HepG2 (cell line): ENCODE results near the gene ETF1. TPM values are rescaled to one million over a fixed set of nuclear protein-coding genes. Genes with fewer than 3 reads are reported as not detected.

Experiments
- BHLHE40 ChIP-seq: IDR thresholded peaks from 2 replicates; pipeline ENCODE4 v1.6.1; 2011; ENCODE audit warnings: low read length, improper control_type of control experiment
- CCAR2 ChIP-seq: fragments of 200-400 bp; formaldehyde crosslinking; optimal IDR thresholded peaks from 2 replicates; pipeline ENCODE3; 2018; ENCODE audit warnings: low read depth, mild to moderate bottlenecking, low read length, moderate library complexity
- FLYWCH1 ChIP-seq: sonication (generic); formaldehyde crosslinking; IDR thresholded peaks from 2 replicates; pipeline ENCODE4 v1.8.1; 2023; ENCODE audit warnings: mild to moderate bottlenecking, missing genetic modification reagents
- MAZ ChIP-seq, 2 experiments: sonication (generic) in 1 of 2; formaldehyde crosslinking in 1 of 2; IDR thresholded peaks; 2 replicates each; pipeline versions ENCODE4 v1.5.0 to v1.6.1; 2012 to 2020; ENCODE audit warnings: low read depth in 2 of 2, mild to moderate bottlenecking in 2 of 2, borderline replicate concordance in 1 of 2, improper control_type of control experiment in 1 of 2, low read length in 1 of 2, missing genetic modification reagents in 1 of 2, moderate library complexity in 1 of 2
- MTF2 ChIP-seq: sonication (generic); formaldehyde crosslinking; IDR thresholded peaks from 2 replicates; pipeline ENCODE4 v1.5.0; 2020; ENCODE audit warnings: missing genetic modification reagents, borderline replicate concordance
- PHF8 ChIP-seq: sonication (generic); formaldehyde crosslinking; IDR thresholded peaks from 2 replicates; pipeline ENCODE4 v1.5.0; 2020; ENCODE audit warnings: missing genetic modification reagents
- PLRG1 ChIP-seq: fragments of 450-650 bp; conservative IDR thresholded peaks from 2 replicates; pipeline ENCODE4 v1.6.1; 2016
- SETDB1 ChIP-seq: sonication (generic); formaldehyde crosslinking; IDR thresholded peaks from 2 replicates; pipeline ENCODE4 v1.5.1; 2020; ENCODE audit warnings: missing genetic modification reagents, mild to moderate bottlenecking, borderline replicate concordance
- WIZ ChIP-seq: sonication (generic); formaldehyde crosslinking; IDR thresholded peaks from 2 replicates; pipeline ENCODE4 v1.5.1; 2020; ENCODE audit warnings: mild to moderate bottlenecking, missing genetic modification reagents
- ZNF160 ChIP-seq: sonication (generic); formaldehyde crosslinking; IDR thresholded peaks from 2 replicates; pipeline ENCODE4 v1.8.0; 2022; ENCODE audit warnings: mild to moderate bottlenecking, inconsistent platforms, missing genetic modification reagents
- ZNF282 ChIP-seq: fragments of 450-650 bp; IDR thresholded peaks from 2 replicates; pipeline ENCODE4 v1.6.1; 2018; ENCODE audit not compliant: partially characterized antibody
- ZNF30 ChIP-seq: sonication (generic); formaldehyde crosslinking; IDR thresholded peaks from 2 replicates; pipeline ENCODE4 v1.5.0; 2020; ENCODE audit warnings: mild to moderate bottlenecking, missing genetic modification reagents
- ZNF354B ChIP-seq: sonication (generic); formaldehyde crosslinking; IDR thresholded peaks from 2 replicates; pipeline ENCODE4 v1.8.0; 2022; ENCODE audit warnings: mild to moderate bottlenecking, missing genetic modification reagents
- ZNF550 ChIP-seq: sonication (generic); formaldehyde crosslinking; IDR thresholded peaks from 2 replicates; pipeline ENCODE4 v1.4.0; 2020; ENCODE audit warnings: mild to moderate bottlenecking, missing genetic modification reagents, borderline replicate concordance
- ZNF660 ChIP-seq: sonication (generic); formaldehyde crosslinking; IDR thresholded peaks from 2 replicates; pipeline ENCODE4 v1.5.1; 2020; ENCODE audit warnings: mild to moderate bottlenecking, low read depth, missing genetic modification reagents, borderline replicate concordance
- polyA plus RNA-seq, 8 experiments: library from polyadenylated mRNA; depleted of rRNA in 3 of 8; stranded (reverse) in 7 of 8; unstranded in 1 of 8; fragments of >200 nt; fragmentation: Illumina TruSeq in 4 of 8; extraction: Trizol in 4 of 8; gene quantifications; 2 replicates each; pipeline versions ENCODE4 v1.2.1 to v1.2.3, GENCODE V29; 2011 to 2016; ENCODE audit warnings: low read depth in 4 of 8, missing spikeins in 1 of 8, mixed read lengths in 1 of 8; ENCODE audit not compliant: insufficient read depth in 1 of 8
- total RNA-seq, 5 experiments: library from RNA; depleted of rRNA; stranded (reverse); fragments of >200 nt; fragmentation: Illumina TruSeq; extraction: Trizol; gene quantifications; 2 replicates each; pipeline ENCODE4 v1.2.3, GENCODE V29; 2016; ENCODE audit warnings: low read depth in 1 of 5
- TF ChIP-seq, protein P1 (sequence below): sonication (generic); formaldehyde crosslinking; conservative IDR thresholded peaks from 2 replicates; pipeline ENCODE4 v1.8.0; 2022; ENCODE audit warnings: low read depth, missing genetic modification reagents
- TF ChIP-seq, protein P2 (sequence below): sonication (generic); formaldehyde crosslinking; IDR thresholded peaks from 2 replicates; pipeline ENCODE4 v1.4.0; 2020; ENCODE audit warnings: missing genetic modification reagents, borderline replicate concordance
- TF ChIP-seq, protein P3 (sequence below): sonication (generic); formaldehyde crosslinking; IDR thresholded peaks from 2 replicates; pipeline ENCODE4 v1.8.1; 2023; ENCODE audit warnings: mild to moderate bottlenecking, missing genetic modification reagents
- TF ChIP-seq, protein P4 (sequence below): sonication (generic); formaldehyde crosslinking; IDR thresholded peaks from 2 replicates; pipeline ENCODE4 v1.8.1; 2023; ENCODE audit warnings: mild to moderate bottlenecking, inconsistent platforms, moderate library complexity, missing genetic modification reagents, borderline replicate concordance
- TF ChIP-seq, protein P5 (sequence below): IDR thresholded peaks from 2 replicates; pipeline ENCODE4 v1.6.1; 2016; ENCODE audit warnings: missing biosample characterization, missing genetic modification reagents, low read depth

The ETF1 gene
- total and polyA plus RNA-seq, 2 of the 13 experiments (the other 11 are each of a cell fraction or from before 2014, with no cell fraction given): 52.1 to 184 TPM

DNA sequence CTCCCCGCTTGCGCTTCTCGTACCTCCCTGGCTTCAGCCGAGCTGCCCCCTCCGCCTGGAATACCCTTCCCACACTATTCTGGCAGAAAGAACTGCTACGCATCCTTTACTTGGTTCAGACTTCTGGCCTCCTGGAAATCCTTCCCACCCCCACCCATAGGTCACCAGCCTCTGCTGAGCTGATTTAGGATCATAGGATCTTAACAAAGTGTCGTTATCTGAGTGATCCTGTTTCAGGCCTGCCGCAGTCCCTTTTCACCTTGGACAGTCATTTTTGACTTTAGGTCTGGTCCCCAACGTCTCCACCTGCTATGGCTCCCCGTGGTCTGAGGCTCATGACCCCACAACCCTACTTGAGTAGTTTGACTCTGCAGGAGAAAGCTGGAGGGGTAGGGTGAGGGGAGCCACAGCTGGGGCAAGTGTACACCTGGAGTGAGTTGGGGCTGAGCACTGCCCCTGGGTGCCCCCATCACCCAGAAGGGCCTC lies 50.4 kb downstream of the ETF1 start (continued):
- TF ChIP-seq, protein P1, sequence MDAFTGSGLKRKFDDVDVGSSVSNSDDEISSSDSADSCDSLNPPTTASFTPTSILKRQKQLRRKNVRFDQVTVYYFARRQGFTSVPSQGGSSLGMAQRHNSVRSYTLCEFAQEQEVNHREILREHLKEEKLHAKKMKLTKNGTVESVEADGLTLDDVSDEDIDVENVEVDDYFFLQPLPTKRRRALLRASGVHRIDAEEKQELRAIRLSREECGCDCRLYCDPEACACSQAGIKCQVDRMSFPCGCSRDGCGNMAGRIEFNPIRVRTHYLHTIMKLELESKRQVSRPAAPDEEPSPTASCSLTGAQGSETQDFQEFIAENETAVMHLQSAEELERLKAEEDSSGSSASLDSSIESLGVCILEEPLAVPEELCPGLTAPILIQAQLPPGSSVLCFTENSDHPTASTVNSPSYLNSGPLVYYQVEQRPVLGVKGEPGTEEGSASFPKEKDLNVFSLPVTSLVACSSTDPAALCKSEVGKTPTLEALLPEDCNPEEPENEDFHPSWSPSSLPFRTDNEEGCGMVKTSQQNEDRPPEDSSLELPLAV (CRISPR knock-in tag): no peak
- TF ChIP-seq WIZ (CRISPR knock-in tag): peak; percentile 45; the same call in 1 of the 2 replicates
- no peak for TF ChIP-seq ZNF550
- no peak for TF ChIP-seq ZNF660 (CRISPR knock-in tag)
- TF ChIP-seq ZNF160 (CRISPR knock-in tag): no peak
- no peak for TF ChIP-seq PLRG1
- no peak; the same call in 1 of the 2 replicates for TF ChIP-seq PHF8 (CRISPR knock-in tag)
- TF ChIP-seq ZNF354B (CRISPR knock-in tag): no peak
- TF ChIP-seq MTF2 (CRISPR knock-in tag): no peak
- TF ChIP-seq, protein P2, sequence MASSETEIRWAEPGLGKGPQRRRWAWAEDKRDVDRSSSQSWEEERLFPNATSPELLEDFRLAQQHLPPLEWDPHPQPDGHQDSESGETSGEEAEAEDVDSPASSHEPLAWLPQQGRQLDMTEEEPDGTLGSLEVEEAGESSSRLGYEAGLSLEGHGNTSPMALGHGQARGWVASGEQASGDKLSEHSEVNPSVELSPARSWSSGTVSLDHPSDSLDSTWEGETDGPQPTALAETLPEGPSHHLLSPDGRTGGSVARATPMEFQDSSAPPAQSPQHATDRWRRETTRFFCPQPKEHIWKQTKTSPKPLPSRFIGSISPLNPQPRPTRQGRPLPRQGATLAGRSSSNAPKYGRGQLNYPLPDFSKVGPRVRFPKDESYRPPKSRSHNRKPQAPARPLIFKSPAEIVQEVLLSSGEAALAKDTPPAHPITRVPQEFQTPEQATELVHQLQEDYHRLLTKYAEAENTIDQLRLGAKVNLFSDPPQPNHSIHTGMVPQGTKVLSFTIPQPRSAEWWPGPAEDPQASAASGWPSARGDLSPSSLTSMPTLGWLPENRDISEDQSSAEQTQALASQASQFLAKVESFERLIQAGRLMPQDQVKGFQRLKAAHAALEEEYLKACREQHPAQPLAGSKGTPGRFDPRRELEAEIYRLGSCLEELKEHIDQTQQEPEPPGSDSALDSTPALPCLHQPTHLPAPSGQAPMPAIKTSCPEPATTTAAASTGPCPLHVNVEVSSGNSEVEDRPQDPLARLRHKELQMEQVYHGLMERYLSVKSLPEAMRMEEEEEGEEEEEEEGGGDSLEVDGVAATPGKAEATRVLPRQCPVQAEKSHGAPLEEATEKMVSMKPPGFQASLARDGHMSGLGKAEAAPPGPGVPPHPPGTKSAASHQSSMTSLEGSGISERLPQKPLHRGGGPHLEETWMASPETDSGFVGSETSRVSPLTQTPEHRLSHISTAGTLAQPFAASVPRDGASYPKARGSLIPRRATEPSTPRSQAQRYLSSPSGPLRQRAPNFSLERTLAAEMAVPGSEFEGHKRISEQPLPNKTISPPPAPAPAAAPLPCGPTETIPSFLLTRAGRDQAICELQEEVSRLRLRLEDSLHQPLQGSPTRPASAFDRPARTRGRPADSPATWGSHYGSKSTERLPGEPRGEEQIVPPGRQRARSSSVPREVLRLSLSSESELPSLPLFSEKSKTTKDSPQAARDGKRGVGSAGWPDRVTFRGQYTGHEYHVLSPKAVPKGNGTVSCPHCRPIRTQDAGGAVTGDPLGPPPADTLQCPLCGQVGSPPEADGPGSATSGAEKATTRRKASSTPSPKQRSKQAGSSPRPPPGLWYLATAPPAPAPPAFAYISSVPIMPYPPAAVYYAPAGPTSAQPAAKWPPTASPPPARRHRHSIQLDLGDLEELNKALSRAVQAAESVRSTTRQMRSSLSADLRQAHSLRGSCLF: no peak
- TF ChIP-seq SETDB1 (CRISPR knock-in tag): no peak
- no peak for TF ChIP-seq BHLHE40
- TF ChIP-seq ZNF30 (CRISPR knock-in tag): no peak
- TF ChIP-seq, protein P3, sequence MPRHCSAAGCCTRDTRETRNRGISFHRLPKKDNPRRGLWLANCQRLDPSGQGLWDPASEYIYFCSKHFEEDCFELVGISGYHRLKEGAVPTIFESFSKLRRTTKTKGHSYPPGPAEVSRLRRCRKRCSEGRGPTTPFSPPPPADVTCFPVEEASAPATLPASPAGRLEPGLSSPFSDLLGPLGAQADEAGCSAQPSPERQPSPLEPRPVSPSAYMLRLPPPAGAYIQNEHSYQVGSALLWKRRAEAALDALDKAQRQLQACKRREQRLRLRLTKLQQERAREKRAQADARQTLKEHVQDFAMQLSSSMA: no peak
- no peak for TF ChIP-seq FLYWCH1 (CRISPR knock-in tag)
- no peak for TF ChIP-seq CCAR2
- TF ChIP-seq MAZ (IDR thresholded peaks at IDR 0.05; ENCODE audit: borderline replicate concordance, low read depth, low read length): no peak
- no peak for TF ChIP-seq MAZ (CRISPR knock-in tag; IDR thresholded peaks at IDR 0.05; ENCODE audit: low read depth)
- no peak for TF ChIP-seq ZNF282
- TF ChIP-seq, protein P4, sequence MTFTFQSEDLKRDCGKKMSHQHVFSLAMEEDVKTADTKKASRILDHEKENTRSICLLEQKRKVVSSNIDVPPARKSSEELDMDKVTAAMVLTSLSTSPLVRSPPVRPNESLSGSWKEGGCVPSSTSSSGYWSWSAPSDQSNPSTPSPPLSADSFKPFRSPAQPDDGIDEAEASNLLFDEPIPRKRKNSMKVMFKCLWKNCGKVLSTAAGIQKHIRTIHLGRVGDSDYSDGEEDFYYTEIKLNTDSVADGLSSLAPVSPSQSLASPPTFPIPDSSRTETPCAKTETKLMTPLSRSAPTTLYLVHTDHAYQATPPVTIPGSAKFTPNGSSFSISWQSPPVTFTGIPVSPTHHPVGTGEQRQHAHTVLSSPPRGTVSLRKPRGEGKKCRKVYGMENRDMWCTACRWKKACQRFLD (CRISPR knock-in tag): no peak; the same call in 1 of the 2 replicates
- TF ChIP-seq, protein P5, sequence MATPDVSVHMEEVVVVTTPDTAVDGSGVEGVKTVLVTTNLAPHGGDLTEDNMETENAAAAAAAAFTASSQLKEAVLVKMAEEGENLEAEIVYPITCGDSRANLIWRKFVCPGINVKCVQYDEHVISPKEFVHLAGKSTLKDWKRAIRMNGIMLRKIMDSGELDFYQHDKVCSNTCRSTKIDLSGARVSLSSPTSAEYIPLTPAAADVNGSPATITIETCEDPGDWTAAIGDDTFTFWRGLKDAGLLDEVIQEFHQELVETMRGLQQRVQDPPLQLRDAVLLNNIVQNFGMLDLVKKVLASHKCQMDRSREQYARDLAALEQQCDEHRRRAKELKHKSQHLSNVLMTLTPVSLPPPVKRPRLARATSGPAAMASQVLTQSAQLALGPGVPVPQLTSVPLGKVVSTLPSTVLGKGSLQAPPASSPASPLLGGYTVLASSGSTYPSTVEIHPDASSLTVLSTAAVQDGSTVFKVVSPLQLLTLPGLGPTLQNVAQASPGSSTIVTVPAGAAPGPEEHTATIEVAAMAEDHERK (CRISPR knock-in tag): no peak
